Inflammatory macrophage treated with lipopolysaccharide for 4 hours (primary cell): ENCODE results near the gene CUL9.
A peak's percentile ranks its signal among the peaks of the same experiment; 100 is the strongest.

Experiments
- DNase-seq: peaks from one replicate; pipeline ENCODE4 v3.0.0-alpha.2; 2020

CUL9 gene

DNA sequence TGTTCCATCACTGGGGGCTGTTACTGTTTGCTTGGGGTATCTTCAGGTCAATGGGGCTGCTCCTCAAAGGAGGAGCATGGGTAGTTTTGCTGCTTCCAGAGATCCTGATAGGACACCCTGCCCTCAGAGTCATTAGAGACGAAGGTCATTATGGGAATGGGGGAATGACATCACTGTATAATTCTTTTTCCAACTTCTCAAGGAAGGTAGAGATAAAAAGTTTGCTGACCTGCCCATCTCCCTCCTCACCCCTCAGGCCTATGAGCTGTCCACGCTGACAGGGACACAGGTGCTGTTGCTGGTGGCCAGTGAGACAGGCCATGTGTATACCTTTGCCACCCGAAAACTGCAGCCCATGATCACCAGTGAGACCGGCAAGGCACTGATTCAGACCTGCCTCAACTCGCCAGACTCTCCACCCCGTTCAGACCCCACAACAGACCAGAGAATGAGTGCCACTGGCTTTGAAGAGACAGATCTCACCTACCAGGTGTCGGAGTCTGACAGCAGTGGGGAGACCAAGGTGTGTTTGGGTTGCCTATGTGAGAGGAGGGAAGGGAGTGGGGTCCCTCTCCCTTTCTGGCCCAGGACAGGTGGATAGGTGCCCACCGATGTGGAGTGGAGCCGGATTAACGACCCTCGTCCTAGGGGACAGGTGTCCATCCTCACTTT lies 8.3 kb upstream of the CUL9 start:
- no peak for DNase-seq

DNA sequence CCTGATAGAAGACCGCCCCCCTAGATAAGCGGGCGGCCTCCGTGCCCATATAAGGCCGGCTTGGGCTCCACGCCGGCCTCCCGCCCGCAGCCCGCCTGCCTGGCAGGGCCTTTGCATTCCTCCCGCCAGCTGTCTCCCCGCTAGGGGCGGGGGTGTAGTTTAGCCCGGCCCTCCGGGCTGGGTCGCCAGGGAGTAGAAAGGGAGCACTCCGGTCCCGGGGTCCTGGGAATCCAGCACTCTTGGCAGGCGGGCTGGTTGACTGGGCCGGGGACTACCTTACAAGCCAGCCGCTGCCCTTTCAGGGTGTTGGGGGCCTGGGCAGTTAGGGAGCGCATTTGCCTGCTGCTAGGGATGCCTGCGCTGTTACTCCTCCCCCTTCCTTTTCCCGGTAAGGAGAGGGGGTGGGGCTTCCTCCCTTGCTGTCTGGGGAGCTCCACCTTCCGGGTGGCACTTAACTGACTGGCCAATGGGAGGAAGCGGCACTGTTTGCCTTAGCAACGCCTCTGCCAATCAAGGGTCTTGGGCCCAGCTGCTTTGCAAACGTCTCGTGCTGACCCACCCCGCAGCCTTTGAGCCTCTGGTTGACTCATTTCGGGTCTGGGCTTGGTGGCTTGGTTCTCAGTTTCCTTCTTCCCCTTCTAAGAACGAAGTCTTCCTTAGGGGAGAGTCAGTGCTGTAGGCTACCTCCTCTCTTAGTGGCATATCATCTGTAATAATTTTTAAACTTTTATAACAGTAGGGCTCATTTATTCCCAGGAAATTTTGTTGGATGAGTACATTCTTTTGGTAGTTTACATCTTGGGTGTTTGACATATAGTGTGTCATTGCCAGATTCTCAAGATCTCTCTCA lies 7.5 kb upstream of the CUL9 start:
- DNase-seq, result peak; percentile 100

DNA sequence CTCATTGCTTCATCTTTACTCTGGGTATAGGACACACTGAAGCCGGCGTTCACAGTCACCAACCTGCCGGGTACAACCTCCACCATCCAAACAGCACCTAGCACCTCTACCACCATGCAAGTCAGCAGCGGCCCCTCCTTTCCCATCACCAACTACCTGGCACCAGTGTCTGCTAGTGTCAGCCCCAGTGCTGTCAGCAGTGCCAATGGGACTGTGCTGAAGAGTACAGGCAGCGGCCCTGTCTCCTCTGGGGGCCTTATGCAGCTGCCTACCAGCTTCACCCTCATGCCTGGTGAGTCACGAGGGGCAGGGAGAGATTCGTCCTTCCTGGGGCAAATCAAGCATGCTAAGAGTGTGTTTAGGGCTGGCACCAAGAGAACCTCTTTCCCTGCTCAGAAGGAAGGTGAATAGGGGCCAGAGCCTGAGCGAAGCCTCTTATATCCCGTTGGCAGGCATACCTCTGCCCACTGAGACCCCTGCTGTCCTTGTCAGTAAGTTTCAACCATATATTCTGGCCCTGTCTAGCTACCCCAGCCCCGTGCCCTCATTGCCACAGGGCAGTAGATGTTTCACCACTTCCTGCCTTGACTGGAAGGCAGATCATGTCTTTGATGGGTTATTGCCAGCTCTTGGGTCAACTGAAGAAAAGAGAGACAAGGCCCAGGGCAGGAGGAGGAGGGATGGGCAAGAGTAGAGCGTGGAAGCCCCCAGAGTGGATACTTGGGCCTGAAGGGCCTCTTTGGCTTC lies 6.1 kb upstream of the CUL9 start:
- DNase-seq, result no peak

DNA sequence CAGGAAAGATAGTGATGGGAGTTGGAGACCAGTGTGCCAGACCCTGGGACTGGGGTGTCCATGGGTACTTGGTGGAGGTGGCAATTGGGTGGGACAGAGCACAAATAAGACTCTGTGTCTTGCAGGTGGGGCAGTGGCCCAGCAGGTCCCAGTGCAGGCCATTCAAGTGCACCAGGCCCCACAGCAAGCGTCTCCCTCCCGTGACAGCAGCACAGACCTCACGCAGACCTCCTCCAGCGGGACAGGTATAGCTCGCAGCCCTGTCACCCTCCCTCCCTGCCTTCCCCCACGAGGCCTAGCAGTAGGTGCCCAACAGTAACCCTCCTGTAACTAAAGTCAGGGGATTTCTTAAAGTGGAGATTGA lies 5.6 kb upstream of the CUL9 start:
- no peak for DNase-seq

DNA sequence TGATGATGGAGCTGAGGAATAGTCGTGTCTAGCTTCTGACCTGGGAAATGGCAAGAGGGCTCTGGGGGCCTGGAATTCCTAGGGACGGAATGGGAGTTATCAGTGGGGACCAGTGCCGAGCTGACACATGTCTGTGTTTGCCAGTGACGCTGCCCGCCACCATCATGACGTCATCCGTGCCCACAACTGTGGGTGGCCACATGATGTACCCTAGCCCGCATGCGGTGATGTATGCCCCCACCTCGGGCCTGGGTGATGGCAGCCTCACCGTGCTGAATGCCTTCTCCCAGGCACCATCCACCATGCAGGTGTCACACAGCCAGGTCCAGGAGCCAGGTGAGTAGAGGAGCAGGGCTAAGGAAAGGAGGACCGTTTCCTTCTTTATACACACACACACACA lies 3.8 kb upstream of the CUL9 start:
- no peak for DNase-seq

DNA sequence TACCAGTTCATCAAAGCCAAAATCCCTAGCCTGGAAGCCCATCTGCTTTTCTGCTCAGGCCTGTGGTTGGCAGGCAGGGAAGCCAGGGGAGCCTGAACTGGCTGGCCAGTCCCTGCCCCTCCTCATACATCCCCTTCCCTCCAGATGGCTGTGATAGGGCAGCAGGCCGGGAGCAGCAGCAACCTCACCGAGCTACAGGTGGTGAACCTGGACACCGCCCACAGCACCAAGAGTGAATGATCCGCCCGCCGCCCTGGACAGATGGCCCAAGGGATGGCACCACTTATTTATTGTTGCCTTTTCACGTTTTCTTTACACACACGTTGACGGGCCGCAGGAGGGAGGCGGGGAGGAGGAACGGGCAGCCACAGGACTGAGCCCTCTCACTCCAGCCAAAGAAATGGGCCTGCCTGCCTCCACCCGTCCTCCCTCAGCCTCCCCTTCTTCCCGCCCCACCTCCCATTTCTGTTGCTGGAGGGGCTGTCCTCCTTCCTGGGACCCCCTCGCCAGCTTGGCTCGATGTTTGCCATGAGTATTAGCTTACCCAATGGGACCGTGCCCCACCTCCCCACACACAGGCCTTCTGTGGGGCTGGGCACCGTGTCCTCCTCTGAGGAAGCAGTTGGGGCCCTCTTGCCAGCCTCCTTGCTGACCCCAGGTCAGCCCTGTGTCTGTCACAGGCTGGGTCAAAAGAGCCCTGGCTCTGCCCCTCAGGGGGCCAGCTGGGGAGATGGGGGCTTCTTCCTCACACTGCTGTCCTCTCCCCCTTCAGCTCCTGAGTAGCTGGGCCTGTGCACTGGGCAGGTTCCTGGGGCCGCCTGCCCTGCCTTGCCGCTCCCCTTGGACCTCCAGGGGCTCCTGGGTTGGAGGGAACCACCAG lies 2.8 kb upstream of the CUL9 start:
- DNase-seq, result no peak

DNA sequence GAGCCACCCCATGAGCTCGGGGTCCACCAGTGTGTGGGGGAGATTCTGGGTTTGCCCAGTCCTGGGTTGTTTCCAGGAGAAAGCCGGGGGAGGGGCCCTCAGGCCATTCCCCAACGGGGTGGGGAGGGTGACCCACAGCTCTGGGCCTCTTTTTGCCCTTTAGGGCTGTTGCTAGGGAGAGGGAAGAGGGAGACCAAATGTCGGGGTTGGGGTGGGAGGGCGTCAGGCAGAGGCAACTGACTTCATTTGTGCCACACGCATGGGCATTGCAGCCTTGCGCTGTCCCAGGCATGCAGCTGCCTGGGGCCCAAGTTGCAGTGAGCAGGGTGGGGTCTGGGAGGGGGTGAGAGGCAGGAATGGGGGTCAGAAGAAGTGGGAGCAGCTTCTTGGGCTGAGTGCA lies 1.9 kb upstream of the CUL9 start:
- DNase-seq, result no peak

DNA sequence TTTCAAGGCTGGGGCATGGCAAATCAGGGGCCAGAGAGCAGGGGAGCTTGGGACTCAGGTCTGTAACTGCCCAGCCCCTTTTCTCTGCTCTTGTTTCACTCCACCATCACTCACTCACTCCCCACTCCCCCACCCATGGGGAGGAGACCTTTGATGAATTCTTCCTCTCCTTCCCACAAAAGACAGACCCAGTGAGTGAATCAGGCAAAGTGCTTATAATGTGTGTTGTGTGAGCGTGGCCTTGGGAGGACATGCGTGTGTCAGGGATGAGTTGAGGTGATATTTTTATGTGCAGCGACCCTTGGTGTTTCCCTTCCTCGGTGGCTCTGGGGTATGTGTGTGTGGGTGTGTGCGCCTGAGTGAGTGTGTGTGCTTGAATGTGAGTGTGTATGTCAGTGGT lies 1.0 kb upstream of the CUL9 start:
- no peak for DNase-seq

DNA sequence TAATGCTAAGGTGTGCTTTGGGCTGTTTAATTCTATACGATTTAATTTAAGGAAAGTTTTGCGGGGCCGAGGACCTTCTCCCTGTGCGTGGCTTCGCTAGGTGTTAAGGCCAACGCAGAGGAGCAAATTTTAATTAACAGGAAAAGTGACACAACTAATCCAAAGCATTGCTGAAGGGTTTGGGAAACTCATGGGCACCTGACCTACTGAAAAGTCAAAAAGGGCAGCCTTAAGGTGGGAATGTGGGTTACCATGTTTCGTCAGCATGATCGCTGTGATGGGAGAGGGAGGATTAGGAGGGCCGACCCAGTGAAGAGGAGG lies 415 bp upstream of the CUL9 start:
- no peak for DNase-seq

DNA sequence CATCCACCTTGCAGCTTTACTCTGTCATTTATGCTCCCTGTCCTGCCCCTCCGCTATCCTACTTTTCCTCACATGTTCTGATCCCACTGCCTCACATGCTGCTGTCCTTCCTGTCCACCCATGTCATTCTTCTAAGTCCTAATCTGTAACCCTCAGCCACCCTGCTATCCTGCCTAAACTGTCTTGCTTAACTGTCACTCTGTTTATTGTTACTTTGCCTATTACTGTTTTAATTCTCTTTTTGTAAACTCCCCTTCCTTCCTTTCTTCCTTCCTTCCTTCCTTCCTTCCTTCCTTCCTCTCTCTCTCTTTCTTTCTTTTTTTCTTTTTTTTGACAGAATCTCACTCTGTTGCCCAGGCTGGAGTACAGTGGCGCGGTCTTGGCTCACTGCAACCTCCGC lies 1.4 kb downstream of the CUL9 start:
- DNase-seq, result no peak

DNA sequence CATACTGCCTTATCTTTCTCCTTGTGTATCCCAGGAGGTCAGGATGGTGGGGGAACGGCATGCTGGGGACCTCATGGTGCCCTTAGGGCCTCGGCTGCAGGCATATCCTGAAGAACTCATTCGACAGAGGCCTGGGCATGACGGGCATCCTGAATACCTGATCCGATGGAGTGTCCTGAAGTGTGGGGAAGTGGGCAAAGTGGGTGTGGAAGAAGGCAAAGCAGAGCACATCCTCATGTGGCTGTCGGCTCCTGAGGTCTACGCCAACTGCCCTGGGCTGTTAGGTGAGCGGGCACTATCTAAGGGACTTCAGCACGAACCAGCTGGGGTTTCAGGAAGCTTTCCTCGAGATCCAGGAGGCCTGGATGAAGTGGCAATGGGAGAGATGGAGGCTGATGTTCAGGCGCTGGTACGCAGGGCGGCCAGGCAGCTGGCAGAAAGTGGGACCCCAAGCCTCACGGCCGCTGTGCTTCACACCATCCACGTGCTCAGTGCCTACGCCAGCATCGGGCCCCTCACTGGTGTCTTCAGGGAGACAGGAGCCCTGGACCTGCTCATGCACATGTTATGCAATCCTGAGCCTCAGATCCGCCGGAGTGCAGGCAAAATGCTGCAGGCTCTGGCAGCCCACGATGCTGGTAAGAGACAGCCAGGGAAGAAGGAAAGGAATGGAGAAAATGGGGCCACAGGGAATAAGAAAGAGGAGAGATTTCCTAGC lies 2.4 kb downstream of the CUL9 start:
- no peak for DNase-seq

DNA sequence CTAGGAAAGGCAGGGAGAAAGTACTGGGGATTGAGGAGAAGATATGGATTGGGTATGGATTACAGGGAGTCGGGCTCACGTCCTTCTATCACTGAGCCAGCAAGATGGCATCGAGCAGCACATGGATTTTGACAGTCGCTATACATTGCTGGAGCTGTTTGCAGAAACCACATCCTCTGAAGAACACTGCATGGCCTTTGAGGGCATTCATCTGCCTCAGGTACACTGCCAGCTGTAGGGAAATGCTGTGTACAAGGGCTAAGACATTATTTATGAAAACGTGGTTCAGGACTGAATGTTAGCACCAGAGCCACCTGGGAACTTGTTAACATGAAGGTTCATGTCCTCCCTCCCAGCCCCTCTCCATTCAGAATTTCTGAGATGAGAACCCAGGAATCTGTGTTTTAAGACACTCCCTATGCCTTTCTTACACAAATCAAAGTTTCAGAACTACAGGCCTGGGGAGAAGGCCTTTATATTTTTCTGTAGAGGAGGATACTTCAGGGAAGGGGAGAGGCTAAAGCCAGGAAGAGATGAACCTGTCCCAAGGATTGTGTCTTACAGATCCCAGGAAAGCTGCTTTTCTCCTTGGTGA lies 3.5 kb downstream of the CUL9 start:
- DNase-seq, result no peak

DNA sequence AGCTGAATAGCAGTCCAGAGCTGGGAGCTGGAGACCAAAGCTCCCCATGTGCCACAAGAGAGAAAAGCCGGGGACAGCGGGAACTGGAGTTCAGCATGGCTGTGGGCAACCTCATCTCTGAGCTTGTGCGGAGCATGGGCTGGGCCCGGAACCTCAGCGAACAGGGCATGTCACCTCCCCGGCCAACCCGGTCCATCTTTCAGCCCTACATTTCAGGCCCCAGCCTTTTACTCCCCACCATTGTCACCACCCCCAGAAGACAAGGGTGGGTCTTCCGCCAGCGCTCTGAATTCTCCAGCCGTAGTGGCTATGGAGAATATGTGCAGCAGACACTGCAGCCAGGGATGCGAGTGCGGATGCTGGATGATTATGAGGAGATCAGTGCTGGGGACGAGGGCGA lies 4.0 kb downstream of the CUL9 start:
- DNase-seq, result no peak

DNA sequence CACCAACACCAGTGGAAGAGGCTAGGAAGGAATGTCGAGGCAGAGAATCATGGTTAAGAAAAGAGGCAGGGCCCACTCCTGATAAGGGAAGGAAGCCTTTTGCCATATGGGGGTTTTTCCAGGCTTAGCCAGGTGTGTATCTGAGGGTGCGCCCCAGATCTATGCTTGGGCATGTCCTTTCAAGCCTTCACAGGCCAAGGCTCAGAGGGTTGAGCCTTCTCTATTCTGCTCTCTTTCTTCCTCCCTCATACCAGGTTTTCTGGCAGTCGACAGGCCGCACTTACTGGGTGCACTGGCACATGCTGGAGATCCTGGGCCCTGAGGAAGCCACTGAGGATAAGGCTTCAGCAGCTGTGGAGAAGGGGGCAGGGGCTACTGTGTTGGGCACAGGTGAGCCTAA lies 4.7 kb downstream of the CUL9 start:
- DNase-seq, result no peak

DNA sequence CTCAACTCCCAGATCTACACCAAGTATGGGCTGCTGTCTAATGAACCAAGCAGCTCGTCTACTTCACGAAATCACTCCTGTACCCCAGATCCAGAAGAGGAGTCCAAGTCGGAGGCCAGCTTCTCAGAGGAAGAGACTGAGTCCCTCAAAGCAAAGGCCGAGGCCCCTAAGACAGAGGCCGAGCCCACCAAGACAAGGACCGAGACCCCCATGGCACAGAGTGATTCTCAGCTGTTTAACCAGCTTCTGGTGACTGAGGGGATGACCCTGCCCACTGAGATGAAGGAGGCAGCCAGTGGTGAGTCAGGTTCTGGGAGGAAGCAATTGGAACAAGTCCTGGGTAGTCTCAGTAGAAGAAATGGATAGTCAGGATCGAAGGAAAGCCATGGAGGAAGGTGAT lies 5.8 kb downstream of the CUL9 start:
- DNase-seq, result no peak

DNA sequence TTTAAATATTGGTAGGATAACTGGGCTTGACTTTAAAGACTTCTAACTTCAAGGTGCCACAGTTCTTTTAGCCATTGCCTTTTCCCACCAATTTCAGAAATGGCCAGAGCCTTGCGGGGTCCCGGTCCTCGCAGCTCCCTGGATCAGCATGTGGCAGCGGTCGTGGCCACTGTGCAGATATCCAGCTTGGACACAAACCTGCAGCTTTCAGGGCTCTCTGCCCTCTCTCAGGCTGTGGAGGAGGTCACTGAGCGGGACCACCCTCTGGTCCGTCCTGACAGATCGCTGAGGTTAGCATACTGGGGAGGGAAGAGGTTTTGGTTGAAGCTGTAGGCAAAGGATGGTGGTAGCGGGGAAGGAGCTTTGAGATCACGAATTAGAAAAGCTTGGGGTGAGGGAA lies 6.4 kb downstream of the CUL9 start:
- no peak for DNase-seq

DNA sequence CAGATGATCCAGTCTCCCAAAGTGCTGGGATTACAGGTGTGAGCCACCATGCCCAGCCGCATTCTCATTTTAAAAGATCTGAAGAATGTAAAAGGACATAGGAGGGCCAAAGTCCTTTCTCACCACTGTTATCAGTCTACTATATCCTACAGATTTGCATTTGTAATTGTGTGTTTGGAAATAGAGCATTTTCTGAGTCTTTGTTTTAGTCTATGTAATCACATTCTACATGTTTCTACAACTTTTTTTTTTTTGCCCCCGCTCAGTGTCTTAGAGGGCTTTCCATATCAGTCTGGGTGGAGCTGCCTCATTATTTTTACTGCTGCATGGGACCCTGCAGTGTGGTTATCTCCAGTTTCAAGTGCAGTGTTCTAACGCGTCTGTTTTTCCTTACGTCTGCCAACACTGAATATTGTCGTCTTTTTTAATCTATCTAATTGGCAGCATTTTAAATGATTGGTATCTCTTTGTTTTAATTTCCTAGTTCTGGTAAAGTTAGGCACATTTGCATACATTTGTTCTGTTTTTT lies 7.8 kb downstream of the CUL9 start:
- no peak for DNase-seq

DNA sequence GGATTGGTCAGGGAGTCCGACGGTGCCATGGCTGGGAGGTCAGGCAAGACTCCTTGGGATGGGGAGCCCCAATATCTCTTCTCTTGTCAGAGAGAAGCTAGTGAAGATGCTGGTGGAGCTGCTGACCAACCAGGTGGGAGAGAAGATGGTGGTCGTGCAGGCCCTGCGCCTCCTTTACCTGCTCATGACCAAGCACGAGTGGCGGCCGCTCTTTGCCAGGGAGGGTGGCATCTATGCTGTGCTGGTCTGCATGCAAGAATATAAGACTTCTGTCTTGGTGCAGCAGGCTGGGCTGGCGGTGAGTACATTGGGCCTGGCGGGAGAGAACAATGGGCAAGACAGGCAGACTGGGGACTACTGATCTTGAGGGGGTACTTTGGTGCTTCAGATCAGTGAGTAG lies 10.9 kb downstream of the CUL9 start:
- no peak for DNase-seq

DNA sequence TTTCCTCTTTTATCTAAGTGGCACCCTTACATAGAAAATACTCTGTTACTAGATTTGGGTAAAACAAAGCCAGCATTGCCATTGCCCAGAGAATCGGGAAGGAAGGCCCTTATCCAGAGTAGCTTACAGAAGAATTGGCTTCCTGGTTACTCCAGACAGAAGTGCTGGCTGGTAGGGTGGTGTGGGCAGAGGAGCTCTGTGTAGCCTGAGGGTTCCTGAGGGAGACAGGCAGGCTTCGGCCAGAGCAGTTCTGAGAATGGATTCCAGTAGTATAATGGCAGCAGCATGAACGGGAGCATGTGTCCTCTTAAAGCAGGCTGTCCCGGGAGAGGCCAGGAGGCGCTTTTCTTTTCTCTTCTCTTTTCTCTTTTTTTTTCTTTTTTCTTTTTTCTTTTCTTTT lies 11.9 kb downstream of the CUL9 start:
- no peak for DNase-seq

DNA sequence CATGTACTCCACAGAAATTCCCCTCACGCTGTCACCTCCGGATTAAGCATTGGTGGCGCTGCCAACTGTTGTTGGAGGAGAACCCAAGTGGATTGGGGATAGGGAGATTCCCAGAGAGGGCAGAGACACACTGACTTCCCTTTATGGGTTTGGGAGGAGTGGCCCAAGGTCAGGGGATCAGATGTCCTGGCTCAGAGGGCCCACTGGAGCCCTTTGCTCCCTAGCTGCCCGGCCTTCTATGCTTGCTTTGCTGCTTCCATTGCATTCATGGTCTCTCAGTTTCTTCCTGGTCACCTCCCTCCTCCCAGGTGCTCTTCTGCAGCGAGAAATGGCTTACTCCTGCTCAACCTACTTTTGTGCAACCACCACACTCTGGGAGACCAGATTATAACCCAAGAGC lies 14.3 kb downstream of the CUL9 start:
- DNase-seq, result no peak

DNA sequence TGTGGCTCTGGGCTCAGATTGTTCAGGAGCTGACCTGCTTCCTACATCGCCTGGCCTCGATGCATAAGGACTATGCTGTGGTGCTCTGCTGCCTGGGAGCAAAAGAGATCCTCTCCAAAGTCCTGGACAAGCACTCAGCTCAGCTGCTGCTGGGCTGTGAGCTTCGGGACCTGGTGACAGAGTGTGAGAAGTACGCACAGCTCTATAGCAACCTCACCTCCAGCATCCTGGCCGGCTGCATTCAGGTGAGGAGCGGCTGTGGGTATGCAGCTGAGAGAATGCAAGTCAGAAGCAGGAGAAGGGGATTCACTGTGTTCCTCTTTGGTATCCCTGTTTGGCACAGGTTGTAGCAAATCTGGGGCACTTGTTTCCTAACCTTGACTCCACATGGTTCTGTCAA lies 17.9 kb downstream of the CUL9 start:
- DNase-seq, result no peak

DNA sequence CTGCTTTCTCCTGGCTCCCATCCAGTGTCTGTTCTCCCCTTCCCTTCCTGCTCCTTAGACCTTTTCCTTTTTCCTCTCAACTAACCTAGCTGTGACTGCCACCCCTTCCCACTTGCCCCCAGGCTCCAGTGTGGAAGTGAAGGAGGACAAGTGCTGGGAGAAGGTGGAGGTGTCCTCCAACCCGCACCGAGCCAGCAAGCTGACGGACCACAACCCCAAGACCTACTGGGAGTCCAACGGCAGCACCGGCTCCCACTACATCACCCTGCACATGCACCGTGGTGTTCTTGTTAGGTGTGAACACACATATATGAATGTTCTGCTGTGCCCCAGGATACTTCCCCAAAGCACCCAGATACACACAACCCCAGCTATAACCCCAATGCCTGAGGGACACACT lies 18.5 kb downstream of the CUL9 start:
- DNase-seq, result no peak
